Activated CD8-positive, alpha-beta memory T cell treated with anti-CD3 and anti-CD28 coated beads for 48 hours (primary cell): Measurements from ENCODE around the gene RPS6KA3.

Source experiments
- DNase-seq, 3 experiments: peaks; one replicate each; pipeline ENCODE4 v3.0.0-alpha.2; 2020; ENCODE audit warnings: low read depth in 2 of 3, low spot score in 2 of 3

RPS6KA3 gene

DNA sequence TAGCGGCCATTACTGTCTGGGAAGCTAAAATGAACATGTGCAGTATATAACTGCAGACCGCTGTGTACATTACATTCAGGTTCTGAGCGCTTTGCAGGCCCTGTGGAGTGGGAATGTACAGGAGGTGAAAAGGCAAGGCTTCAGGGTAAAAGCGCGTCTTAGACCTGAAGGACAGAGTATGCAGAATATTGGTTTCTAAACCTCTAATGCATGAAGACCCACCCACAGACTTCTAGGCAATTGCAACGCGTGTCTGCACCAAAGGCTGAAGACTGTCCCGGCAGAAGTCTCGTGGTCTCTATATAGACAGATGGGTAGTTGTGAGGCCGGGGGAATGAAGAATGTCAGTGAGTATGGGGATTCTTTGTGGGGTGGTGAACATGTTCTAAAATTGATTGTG lies 155.4 kb downstream of the RPS6KA3 start:
- DNase-seq = no peak

DNA sequence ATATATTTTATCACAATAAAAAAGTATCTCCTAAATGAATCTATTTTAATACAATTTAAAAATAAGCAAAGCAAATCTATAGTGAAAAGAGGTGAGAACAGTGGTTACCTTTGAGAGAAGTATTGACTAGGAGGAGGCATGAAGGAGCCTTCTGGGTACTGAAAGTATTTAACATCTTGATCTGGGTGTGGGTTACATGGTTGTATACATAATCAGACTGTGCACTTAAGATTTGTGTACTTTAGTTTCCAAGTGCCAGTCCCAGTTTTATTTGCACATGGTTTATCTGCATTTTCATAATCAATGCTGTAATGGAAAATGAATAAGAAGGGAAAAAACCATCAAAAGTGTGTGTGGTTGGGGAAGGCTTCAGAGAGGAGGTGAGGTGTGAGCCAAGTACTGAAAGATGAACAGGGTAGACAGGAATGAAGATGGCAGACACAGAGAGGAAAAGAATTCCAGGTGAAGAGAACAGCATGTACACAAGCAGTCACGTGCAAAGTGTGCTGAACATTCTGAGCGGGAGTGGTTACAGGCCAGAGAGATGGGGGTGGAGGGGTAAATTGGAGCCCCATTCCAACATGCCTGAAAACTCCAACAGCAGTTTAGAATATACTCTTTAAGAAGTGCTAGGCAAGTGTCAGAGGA lies 164.7 kb downstream of the RPS6KA3 start:
- no peak for DNase-seq
